ENCODE measurements around the gene GPR62.
"Not testable (repeated sequence)": the region's sequence is repeated elsewhere in the genome, so short reads cannot be mapped to it uniquely, and the experiment has no call there.

Gene GPR62

GRCh38 chr3:51970606-51971300, 15.6 kb downstream of the GPR62 start:
- DNase-seq (ENCODE audit: low spot score), result no peak

GRCh38 chr3:51971350-51971749, 16.2 kb downstream of the GPR62 start:
- no peak for DNase-seq (ENCODE audit: low spot score)

GRCh38 chr3:51974277-51974962, 19.2 kb downstream of the GPR62 start:
- DNase-seq (ENCODE audit: low spot score), result no peak

GRCh38 chr3:51974963-51975851, 20.0 kb downstream of the GPR62 start, which contains the start of gene ABHD14A:
Gene ABHD14A (plus strand): TSS chr3:51975064. CDS start chr3:51975136, 72 bp downstream.
- DNase-seq (ENCODE audit: low spot score), result peak; percentile 90

- peak; percentile 69 for DNase-seq (ENCODE audit: low spot score)
These were observed 20.8 kb downstream of the GPR62 start for GRCh38 chr3:51975852-51976549.

- DNase-seq (ENCODE audit: low spot score), result no peak
These were observed 22.4 kb downstream of the GPR62 start for GRCh38 chr3:51977446-51978142.

- no peak for DNase-seq (ENCODE audit: low spot score)
These were observed 22.9 kb downstream of the GPR62 start for GRCh38 chr3:51978143-51978502.

- no peak for DNase-seq (ENCODE audit: low spot score)
These were observed 25.1 kb downstream of the GPR62 start for GRCh38 chr3:51980253-51980652.

- peak; percentile 87 for DNase-seq (ENCODE audit: low spot score)
These were observed 27.2 kb downstream of the GPR62 start for GRCh38 chr3:51982352-51982837.

- DNase-seq (ENCODE audit: low spot score), result peak; percentile 99
These were observed 27.8 kb downstream of the GPR62 start, which contains the start of gene ACY1 for GRCh38 chr3:51982838-51983577. Gene ACY1 (plus strand): TSS chr3:51983535. CDS start chr3:51984065, 530 bp downstream.

- DNase-seq (ENCODE audit: low spot score), result no peak
These were observed 28.5 kb downstream of the GPR62 start for GRCh38 chr3:51983578-51984268.

- no peak for DNase-seq (ENCODE audit: low spot score)
These were observed 29.1 kb downstream of the GPR62 start for GRCh38 chr3:51984269-51984647.

- DNase-seq (ENCODE audit: low spot score), result no peak
These were observed 29.9 kb downstream of the GPR62 start for GRCh38 chr3:51985063-51985462.

GRCh38 chr3:51986010-51986947, 31.1 kb downstream of the GPR62 start:
- DNase-seq (ENCODE audit: low spot score), result no peak

- DNase-seq (ENCODE audit: low spot score), result no peak
These were observed 32.4 kb downstream of the GPR62 start for GRCh38 chr3:51987568-51987967.

- DNase-seq (ENCODE audit: low spot score), result no peak
These were observed 33.3 kb downstream of the GPR62 start for GRCh38 chr3:51988286-51989146.

- not testable (repeated sequence) for DNase-seq (ENCODE audit: low spot score)
These were observed 35.4 kb downstream of the GPR62 start for GRCh38 chr3:51990501-51990971.
